NCI-H226 (cell line): ENCODE results near the gene SESN2.
A peak's percentile ranks its signal among the peaks of the same experiment; 100 is the strongest.
"Not testable (repeated sequence)": the region's sequence is repeated elsewhere in the genome, so short reads cannot be mapped to it uniquely, and the experiment has no call there.

ENCODE experiments used
- DNase-seq: peaks from one replicate; pipeline ENCODE4 v3.0.0-alpha.2; 2015

Gene SESN2

DNA sequence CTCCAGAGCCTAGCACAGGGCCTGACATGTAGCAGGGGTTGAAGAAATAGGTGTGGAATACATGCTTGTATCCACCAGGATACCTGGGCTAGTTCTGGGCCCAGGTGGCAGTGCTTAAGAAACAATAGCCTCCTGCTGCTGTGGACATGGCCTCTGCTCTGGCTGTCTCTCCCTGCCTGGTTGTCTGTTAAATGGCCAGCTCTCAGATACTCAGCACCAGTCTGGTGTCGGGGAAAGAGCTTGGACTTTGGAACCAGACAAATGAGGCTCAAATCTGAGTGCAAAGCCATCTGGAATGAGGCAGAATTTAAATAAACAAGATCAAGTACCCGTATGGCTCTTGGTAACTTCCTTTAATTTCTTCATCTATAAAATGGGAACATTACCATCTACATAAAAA lies 31.5 kb downstream of the SESN2 start:
- DNase-seq = no peak

- DNase-seq = no peak
These were observed 32.4 kb downstream of the SESN2 start for GRCh38 chr1:28291711-28292110.

GRCh38 chr1:28295936-28296335 lies 36.6 kb downstream of the SESN2 start:
- DNase-seq = no peak

DNA sequence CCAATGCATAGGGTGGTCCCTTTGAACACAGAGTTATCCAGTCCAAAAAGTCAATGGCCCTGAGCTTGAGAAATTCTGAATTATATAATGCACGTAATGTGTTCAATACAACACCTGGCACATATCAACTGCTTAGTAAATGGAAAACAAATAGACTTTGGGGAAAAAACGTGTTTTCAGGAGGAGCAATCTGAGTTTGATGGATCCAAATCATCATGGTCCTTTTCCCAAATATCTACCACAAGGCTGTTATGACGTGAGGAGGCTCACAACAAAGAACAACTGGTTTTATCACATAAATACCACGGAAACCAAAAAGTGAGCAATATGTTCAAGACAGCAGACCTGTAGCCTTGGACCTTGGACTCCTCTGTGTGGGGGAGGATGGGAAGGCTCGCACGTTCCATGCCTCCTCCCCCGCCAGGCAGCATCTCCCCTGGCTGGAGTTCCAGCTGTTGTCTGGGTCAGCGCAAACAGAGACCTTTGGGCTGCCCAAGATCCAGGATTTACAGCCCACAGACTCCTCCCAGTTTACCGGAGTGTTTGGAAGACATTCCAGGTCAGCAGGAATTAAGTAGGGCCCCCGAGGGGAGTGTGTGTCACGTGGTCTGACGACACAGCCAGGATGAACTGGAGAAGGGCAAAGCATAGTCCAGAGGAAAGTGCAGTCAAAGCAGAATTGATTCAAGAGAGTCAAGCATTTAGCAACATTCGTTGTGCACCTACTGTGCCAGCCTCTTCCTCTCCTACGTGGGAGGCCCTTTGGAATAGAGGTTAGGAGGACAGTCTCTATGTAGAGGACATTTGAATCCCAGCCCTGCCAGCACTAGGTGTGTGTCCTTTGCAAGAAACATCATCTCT lies 37.3 kb downstream of the SESN2 start:
- DNase-seq = peak; percentile 70

DNA sequence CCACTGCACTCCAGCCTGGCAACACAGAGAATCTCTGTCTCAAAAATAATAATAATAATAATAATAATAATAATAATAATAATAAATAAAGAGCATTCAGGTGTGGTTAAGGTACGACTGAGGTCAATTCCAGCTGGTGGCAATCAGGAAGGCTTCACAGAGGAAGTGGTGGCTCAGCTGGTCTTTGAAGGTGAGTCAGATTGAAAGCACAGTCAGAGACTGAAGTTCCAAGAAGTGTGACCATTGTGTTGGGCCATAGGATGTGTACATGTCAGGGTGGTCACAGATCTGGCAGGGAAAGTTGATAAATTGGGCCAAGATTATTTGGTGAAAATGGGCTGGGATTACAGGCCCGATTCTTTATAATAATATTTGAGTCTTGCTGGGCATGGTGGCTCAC lies 38.5 kb downstream of the SESN2 start:
- no peak for DNase-seq

GRCh38 chr1:28298438-28298837 lies 39.1 kb downstream of the SESN2 start:
- no peak for DNase-seq

GRCh38 chr1:28301368-28302174 lies 42.3 kb downstream of the SESN2 start:
- DNase-seq = no peak

- no peak for DNase-seq
These were observed 42.9 kb downstream of the SESN2 start for GRCh38 chr1:28302247-28302646.

GRCh38 chr1:28306301-28306949 lies 47.1 kb downstream of the SESN2 start:
- DNase-seq = no peak

DNA sequence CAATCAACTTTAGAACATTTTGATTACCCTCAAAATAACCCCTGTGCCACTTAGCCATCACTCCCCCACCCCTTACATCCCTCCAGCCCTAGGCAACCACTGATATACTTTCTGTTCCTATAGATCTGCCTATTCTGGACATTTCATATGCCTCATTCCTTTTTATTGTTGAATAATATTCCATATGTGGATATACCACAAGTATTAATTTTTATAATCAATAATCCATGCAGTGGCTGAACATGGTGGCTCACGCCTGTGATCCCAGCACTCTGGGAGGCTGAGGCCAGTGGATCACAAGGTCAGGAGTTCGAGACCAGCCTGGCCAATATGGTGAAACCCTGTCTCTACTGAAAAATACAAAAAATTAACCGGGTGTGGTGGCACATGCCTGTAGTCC lies 49.4 kb downstream of the SESN2 start:
- no peak for DNase-seq

DNA sequence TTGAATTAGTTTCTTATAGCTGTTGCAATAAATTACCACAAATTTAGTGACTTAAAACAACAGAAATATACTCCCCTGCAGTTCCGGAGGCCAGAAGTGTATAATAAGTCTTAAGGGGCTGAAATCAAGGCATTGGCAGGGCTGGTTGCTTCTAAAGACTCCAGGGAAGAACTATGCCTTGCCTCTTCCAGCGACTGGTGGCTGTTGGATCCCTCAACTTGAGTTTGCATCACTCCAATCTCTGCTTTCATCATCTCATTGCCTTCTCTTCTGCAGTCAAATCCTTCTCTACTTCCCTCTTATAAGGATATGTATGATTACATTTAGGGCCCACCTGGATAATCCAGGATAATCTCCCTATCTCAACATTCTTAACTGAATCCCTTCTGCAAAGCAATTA lies 50.4 kb downstream of the SESN2 start:
- no peak for DNase-seq

DNA sequence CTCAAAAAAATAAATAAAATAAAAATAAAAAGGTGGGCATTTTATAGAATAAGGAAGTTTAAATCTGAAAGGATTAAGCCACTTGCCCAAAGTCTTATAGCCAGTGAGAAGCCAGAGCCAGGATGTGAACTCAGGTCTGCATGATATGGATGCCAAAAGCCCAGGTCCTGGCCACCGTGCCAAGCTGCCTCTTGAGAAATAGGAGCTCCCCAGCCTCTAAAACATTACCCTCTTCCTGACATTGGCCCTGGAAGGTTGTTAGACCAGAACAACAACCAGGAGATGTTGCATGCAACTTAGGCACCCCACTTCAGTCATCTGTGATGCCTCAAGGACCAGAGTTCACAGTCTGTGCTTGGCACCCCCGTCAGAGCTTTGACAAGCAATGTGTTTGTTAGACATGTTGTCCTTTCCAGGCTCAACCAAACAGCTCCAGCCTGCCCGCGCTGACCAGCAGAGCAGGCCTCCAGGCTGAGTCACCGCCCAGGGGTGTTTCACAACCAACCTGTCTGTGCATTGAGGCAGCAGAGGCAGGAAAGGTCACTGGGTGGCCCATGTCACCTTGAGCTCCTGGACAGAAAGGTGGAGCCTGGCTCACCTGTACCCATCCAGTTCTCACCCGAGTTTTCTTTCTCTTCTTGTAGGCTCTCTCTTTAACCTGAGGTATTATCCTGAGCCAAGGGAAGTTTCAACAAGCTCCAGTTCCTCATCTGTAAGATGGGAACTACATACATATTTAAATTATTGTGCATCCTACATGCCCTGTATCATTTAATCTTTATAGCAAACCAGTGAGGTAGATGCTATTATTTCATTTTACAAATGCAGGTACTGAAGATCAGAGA lies 54.6 kb downstream of the SESN2 start:
- DNase-seq = peak; percentile 79

DNA sequence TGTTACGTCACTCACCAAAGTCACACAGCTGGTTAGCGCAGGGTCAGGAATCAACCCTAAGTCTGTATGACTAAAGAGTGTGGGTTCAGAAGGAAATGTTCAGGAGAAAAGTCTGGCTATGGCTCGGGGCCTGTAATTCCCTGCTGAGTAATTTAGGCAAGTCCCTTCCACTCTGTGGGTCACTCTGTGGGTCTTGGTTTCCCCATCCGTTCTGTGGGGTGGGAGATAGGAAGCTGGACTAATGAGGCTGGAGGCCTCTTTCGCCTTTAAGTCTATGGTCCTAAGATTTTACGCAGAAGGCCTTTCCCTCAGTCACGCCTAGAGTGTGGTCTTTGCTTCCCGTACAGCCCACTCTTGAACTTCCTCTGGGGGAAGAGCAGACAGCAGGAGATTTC lies 55.2 kb downstream of the SESN2 start:
- DNase-seq = no peak

DNA sequence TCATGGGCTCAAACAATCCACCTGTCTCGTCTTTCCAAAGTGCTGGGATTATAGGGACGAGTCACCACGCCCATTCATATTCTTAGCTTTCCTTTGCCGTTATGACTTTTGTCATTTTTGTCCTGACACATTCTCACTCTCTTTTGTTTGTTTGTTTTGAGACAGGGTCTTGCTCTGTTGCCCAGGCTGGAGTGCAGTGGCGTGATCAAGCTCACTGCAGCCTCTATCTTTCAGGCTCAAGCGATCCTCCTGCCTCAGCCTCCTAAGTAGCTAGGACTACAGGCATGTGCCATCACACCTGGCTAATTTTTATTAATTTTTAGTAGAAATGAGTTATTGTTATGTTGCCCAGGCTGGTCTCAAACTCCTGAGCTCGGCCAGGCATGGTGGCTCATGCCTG lies 57.7 kb downstream of the SESN2 start:
- no peak for DNase-seq

- DNase-seq = no peak
These were observed 62.9 kb downstream of the SESN2 start for GRCh38 chr1:28322194-28322593.

DNA sequence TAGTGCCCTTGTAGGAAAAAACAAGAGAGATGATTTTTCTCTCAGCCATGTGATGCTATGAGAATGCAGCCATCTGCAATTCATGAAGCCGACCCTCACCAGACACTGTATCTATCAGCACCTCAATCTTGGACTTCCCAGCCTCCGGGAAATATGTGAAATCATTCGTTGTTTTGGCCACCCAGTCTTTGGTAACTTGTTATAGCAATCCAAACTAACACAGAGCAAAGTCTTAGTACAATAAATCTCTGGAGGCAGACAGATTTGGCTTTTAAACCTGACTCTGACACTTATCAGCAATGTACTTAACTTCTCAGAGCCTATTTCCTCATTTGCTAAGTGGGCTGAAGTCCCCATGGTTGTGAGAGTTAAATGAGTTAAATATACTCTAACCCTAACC lies 64.4 kb downstream of the SESN2 start:
- no peak for DNase-seq

DNA sequence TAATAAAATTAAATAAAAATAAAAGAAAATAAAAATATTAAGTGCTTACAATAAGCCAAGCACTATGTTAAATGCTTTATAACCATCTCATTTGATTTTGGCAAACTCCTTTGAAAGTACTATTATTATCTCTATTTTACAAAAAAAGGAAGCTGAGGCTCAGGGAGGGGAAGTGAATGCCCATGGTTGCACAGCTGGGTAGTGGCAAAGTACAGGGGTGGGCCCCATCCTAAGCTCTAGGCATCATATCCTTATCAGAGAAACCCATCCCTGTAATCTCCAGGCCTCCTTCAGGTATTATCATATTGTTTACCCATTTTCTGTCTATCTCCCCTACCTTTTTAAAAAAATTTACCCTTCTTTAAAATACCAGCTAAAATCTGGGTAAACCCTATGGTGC lies 67.2 kb downstream of the SESN2 start:
- no peak for DNase-seq

DNA sequence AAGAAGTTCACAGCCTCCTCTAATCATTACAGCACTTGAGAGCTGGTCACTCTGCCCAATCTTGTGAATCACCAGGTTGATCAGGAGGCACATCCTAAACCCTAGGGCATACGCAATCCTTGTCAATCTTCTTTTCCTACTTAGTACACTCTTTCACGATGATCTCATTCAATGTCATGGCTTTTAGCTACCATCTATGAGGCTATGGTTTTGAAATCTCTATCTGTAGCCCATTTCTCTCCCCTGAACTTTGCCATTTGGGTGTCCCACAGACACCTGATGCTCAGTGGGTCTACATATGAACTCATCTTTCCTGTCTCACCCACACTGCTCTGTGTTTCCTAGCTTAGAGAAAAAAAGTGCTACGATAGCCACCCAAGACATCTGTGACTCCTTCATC lies 67.7 kb downstream of the SESN2 start:
- DNase-seq = peak; percentile 56

DNA sequence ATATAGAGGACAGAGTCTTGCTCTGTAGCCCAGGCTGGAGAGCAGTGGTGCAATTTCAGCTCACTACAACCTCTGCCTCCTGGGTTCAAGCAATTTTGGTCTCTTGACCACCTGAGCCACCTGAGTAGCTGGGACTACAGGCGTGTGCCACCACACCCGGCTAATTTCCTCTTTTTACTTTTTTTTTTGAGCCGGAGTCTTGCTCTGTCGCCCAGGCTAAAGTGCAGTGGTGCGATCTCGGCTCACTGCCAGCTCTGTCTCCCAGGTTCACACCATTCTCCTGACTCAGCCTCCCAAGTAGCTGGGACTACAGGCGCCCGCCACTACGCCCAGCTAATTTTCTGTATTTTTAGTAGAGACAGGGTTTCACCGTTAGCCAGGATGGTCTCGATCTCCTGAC lies 68.1 kb downstream of the SESN2 start:
- not testable (repeated sequence) for DNase-seq

- no peak for DNase-seq
These were observed 68.9 kb downstream of the SESN2 start for GRCh38 chr1:28328228-28328648.

- no peak for DNase-seq
These were observed 70.3 kb downstream of the SESN2 start for GRCh38 chr1:28329395-28330153.
